ENCODE results near the gene MCOLN2.

GRCh38 chr1:84985365-84985764, 11.5 kb downstream of the MCOLN2 start:
- TF ChIP-seq EZH2 (IDR thresholded peaks at IDR 0.05; ENCODE audit: insufficient read depth, poor library complexity, severe bottlenecking) (no peak), EZH2phosphoT487 (IDR thresholded peaks at IDR 0.05; ENCODE audit: insufficient read depth, low read depth) (no peak)
